Natural killer cell (primary cell): ENCODE measurements around the gene CDC42BPA. TPM values are rescaled to one million over a fixed set of nuclear protein-coding genes. Genes with fewer than 3 reads are reported as not detected.

Experiments used
- ATAC-seq, 3 donors: fragments of 150-1000 bp in 2 of 3; fragments of 200-7000 bp in 1 of 3; cut with Tn5 transposase; 1 replicate in 1 of 3; 2 replicates in 2 of 3; pipeline ENCODE4 v1.10.0; 2021; ENCODE audit warnings: mild to moderate bottlenecking in 2 of 3, moderate library complexity in 2 of 3
- DNase-seq, 2 donors: peaks; one replicate each; pipeline versions ENCODE4 v3.0.0 to v3.0.0-alpha.2; 2013 to 2021; ENCODE audit warnings: mixed read lengths in 1 of 2
- H3K27ac ChIP-seq: one replicate; pipeline ENCODE4 v1.5.1; 2013; ENCODE audit warnings: mild to moderate bottlenecking, low read length
- H3K27me3 ChIP-seq: one replicate; pipeline ENCODE4 v1.6.1; 2013; ENCODE audit warnings: low read length; ENCODE audit not compliant: control insufficient read depth, insufficient read depth
- H3K36me3 ChIP-seq: one replicate; pipeline ENCODE4 v1.6.1; 2013; ENCODE audit warnings: low read length; ENCODE audit not compliant: control insufficient read depth, insufficient read depth
- H3K4me1 ChIP-seq: one replicate; pipeline ENCODE4 v1.6.1; 2013; ENCODE audit warnings: low read length; ENCODE audit not compliant: control insufficient read depth, insufficient read depth
- H3K4me3 ChIP-seq: one replicate; pipeline ENCODE4 v1.5.1; 2013; ENCODE audit warnings: low read length
- H3K9me3 ChIP-seq: one replicate; pipeline ENCODE4 v1.6.1; 2013; ENCODE audit warnings: low read length; ENCODE audit not compliant: control insufficient read depth, insufficient read depth
- H3K27ac Mint-ChIP-seq, 2 donors: one replicate each; pipeline ENCODE4 v1.8.0; 2022; ENCODE audit warnings: mild to moderate bottlenecking in 2 of 2, mixed read lengths in 2 of 2, moderate library complexity in 1 of 2
- H3K27me3 Mint-ChIP-seq, 2 donors: one replicate each; pipeline ENCODE4 v1.8.0; 2022; ENCODE audit warnings: low read depth in 2 of 2, mixed read lengths in 2 of 2
- H3K36me3 Mint-ChIP-seq: one replicate; pipeline ENCODE4 v1.8.0; 2022; ENCODE audit warnings: mixed read lengths
- H3K4me1 Mint-ChIP-seq, 2 donors: one replicate each; pipeline ENCODE4 v1.8.0; 2022; ENCODE audit warnings: mixed read lengths in 2 of 2
- H3K4me3 Mint-ChIP-seq: one replicate; pipeline ENCODE4 v1.8.0; 2022; ENCODE audit warnings: mild to moderate bottlenecking, moderate library complexity, mixed read lengths
- H3K9me3 Mint-ChIP-seq, 2 donors: one replicate each; pipeline ENCODE4 v1.8.0; 2022; ENCODE audit warnings: mixed read lengths in 2 of 2
- WGBS: methylation state at CpG from one replicate; pipeline ENCODE4 v1.1.7; 2013; ENCODE audit warnings: missing lambda C conversion rate; ENCODE audit not compliant: insufficient coverage; 5-methylcytosine and 5-hydroxymethylcytosine counted together
- intact Hi-C: fragments of 100-400 bp; cut with micrococcal nuclease; formaldehyde crosslinking; loops from one replicate; pipeline ENCODE4 v1.14.2; 2022
- total RNA-seq, 4 donors: library from RNA; stranded (reverse); fragments of 120-200 nt in 1 of 4; gene quantifications; one replicate each; pipeline versions ENCODE4 v1.2.3 to v1.2.4, GENCODE V29; 2013 to 2022
- TF ChIP-seq, protein P1 (sequence below): fragments of 200-600 bp; IDR thresholded peaks from one replicate; pipeline ENCODE4 v1.8.0; 2022; ENCODE audit warnings: antibody characterized with exemption

The CDC42BPA gene
- total RNA-seq, 3 donors from 2014 or later (not counting 1 experiment from before 2014, with no cell fraction given), result 0.14 to 2.4 (median 0.77) TPM

- no peaks in the 10 kb centered on the region for H3K9me3 Mint-ChIP-seq
- H3K4me1 Mint-ChIP-seq, result no peaks in the 10 kb centered on the region
- H3K4me3 Mint-ChIP-seq, result no peak overlapping the region
- DNase-seq, result no peak
- Histone ChIP-seq H3K36me3 (no peaks in the 10 kb centered on the region), H3K4me1 (no peaks in the 10 kb centered on the region), H3K9me3 (no peaks in the 10 kb centered on the region), H3K27me3 (peaks cover 5% of the 10 kb centered on the region), H3K27ac (no peak overlapping the region), H3K4me3 (no peak overlapping the region)
- TF ChIP-seq, protein P1, sequence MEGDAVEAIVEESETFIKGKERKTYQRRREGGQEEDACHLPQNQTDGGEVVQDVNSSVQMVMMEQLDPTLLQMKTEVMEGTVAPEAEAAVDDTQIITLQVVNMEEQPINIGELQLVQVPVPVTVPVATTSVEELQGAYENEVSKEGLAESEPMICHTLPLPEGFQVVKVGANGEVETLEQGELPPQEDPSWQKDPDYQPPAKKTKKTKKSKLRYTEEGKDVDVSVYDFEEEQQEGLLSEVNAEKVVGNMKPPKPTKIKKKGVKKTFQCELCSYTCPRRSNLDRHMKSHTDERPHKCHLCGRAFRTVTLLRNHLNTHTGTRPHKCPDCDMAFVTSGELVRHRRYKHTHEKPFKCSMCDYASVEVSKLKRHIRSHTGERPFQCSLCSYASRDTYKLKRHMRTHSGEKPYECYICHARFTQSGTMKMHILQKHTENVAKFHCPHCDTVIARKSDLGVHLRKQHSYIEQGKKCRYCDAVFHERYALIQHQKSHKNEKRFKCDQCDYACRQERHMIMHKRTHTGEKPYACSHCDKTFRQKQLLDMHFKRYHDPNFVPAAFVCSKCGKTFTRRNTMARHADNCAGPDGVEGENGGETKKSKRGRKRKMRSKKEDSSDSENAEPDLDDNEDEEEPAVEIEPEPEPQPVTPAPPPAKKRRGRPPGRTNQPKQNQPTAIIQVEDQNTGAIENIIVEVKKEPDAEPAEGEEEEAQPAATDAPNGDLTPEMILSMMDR, result no peak
- no peaks in the 10 kb centered on the region for H3K36me3 Mint-ChIP-seq
- H3K27me3 Mint-ChIP-seq, result peaks cover 9 to 10% of the 10 kb centered on the region in 2 donors
- intact Hi-C loops, result no loop called here
- WGBS, result 85% methylated on average over 5 of the region's 6 CpGs
- no peak for ATAC-seq
- H3K27ac Mint-ChIP-seq, result no peak overlapping the region
These were observed 9.6 kb downstream of the CDC42BPA start for GRCh38 chr1:227308367-227309336.

GRCh38 chr1:227306689-227307088, 11.6 kb downstream of the CDC42BPA start:
- no peak overlapping the region for H3K27ac Mint-ChIP-seq
- 80% methylated on average over 1 of the region's 3 CpGs for WGBS
- H3K9me3 Mint-ChIP-seq, result no peaks in the 10 kb centered on the region
- H3K36me3 Mint-ChIP-seq, result no peaks in the 10 kb centered on the region
- no peak overlapping the region for H3K27ac ChIP-seq
- ATAC-seq (no peak), DNase-seq (no peak)
- intact Hi-C loops, result no loop called here
- TF ChIP-seq, protein P1, result no peak
- no peaks in the 10 kb centered on the region for H3K9me3 ChIP-seq
- H3K4me3 Mint-ChIP-seq, result no peak overlapping the region
- H3K4me1 Mint-ChIP-seq, result no peaks in the 10 kb centered on the region
- no peak overlapping the region for H3K4me3 ChIP-seq
- H3K36me3 ChIP-seq, result no peaks in the 10 kb centered on the region
- peaks cover 4 to 6% of the 10 kb centered on the region in 2 donors for H3K27me3 Mint-ChIP-seq
- H3K27me3 ChIP-seq, result no peaks in the 10 kb centered on the region
- H3K4me1 ChIP-seq, result no peaks in the 10 kb centered on the region

- no peak overlapping the region for H3K4me3 ChIP-seq
- Mint-ChIP-seq H3K4me1 (no peaks in the 10 kb centered on the region), H3K4me3 (no peak overlapping the region), H3K27me3 (peaks cover 0 to under 1% of the 10 kb centered on the region in 2 donors), H3K36me3 (no peaks in the 10 kb centered on the region), H3K27ac (no peak overlapping the region), H3K9me3 (no peaks in the 10 kb centered on the region)
- ATAC-seq, result no peak
- intact Hi-C loops, result no loop called here
- no peaks in the 10 kb centered on the region for H3K9me3 ChIP-seq
- no peaks in the 10 kb centered on the region for H3K4me1 ChIP-seq
- WGBS, result 100% methylated on average over 2 of the region's 6 CpGs
- no peak overlapping the region for H3K27ac ChIP-seq
- H3K27me3 ChIP-seq, result no peaks in the 10 kb centered on the region
- TF ChIP-seq, protein P1, result no peak
- DNase-seq, result no peak
- no peaks in the 10 kb centered on the region for H3K36me3 ChIP-seq
These were observed 12.2 kb downstream of the CDC42BPA start for GRCh38 chr1:227305894-227306626.
